ENCODE results near the gene PLEKHH3. TPM values are rescaled to one million over a fixed set of nuclear protein-coding genes. Genes with fewer than 3 reads are reported as not detected.

The PLEKHH3 gene
- total and polyA plus RNA-seq, 2 of the 4 experiments (the other 2 are of a cell fraction) = 2.9 to 10.5 TPM

DNA sequence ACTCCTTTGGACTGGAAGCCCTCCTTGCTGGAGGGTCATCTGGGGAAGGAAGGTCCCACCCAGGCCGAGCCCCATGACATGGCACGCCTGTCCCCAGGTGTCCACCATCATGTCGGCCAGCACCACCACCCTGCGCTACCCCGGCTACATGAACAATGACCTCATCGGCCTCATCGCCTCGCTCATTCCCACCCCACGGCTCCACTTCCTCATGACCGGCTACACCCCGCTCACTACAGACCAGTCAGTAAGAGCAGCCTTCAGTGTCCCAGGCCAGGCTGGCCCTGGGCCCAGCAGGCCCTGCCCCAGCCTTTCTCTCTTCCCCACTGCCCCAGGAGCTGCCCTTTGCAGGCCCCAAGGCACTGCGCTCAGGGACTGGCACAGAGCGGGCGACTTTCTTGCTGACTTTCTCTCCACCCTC lies 11.2 kb downstream of the PLEKHH3 start:
- Histone ChIP-seq H3K4me1 (ENCODE audit: control insufficient read depth, insufficient read depth, low read length) (peaks cover 13% of the 10 kb centered on the region), H3K36me3 (ENCODE audit: control insufficient read depth, insufficient read depth, low read length) (peaks cover 50% of the 10 kb centered on the region), H3K4me3 (ENCODE audit: insufficient read depth, low read depth, low read length) (no peak overlapping the region), H2AK9ac (replicated peaks; ENCODE audit: low read depth, low read length, poor library complexity) (no peak overlapping the region), H2BK5ac (ENCODE audit: low read depth, low read length, poor library complexity, severe bottlenecking) (no peak overlapping the region), H2BK15ac (ENCODE audit: low read depth, low read length) (no peak overlapping the region), H4K8ac (ENCODE audit: low read depth in 2 of 2, low read length in 2 of 2) (no peak overlapping the region), H3K79me1 (ENCODE audit: low read depth in 1 of 2, low read length in 2 of 2) (peaks cover 3 to 39% of the 10 kb centered on the region in 2 experiments; a peak in 2 of 4 replicates), H3K56ac (ENCODE audit: extremely low read depth, insufficient read depth, low read length) (no peak overlapping the region), H3K9ac (ENCODE audit: low read depth, low read length) (no peak overlapping the region), H3K18ac (ENCODE audit: low read depth, low read length) (no peak overlapping the region), H3K27ac (ENCODE audit: insufficient read depth, low read length) (no peak overlapping the region), H3K4ac (ENCODE audit: low read depth, low read length) (no peak overlapping the region), H3K9me1 (ENCODE audit: insufficient read depth, low read length) (peaks cover 19% of the 10 kb centered on the region), H3K27me3 (ENCODE audit: control insufficient read depth, insufficient read depth, low read length) (no peaks in the 10 kb centered on the region), H3K14ac (replicated peaks; ENCODE audit: low read depth, low read length) (no peak overlapping the region), H2AK5ac (ENCODE audit: low read depth, low read length) (no peak overlapping the region), H2AFZ (replicated peaks; ENCODE audit: low read length, poor library complexity) (no peak overlapping the region), H3K23ac (ENCODE audit: low read depth, low read length) (no peak overlapping the region), H4K20me1 (ENCODE audit: insufficient read depth, low read length) (peaks cover 16% of the 10 kb centered on the region), H4K91ac (ENCODE audit: insufficient read depth, low read depth, low read length) (no peak overlapping the region), H3K4me2 (ENCODE audit: low read depth, low read length) (no peak overlapping the region), H3K9me3 (ENCODE audit: control insufficient read depth, insufficient read depth, low read length) (no peaks in the 10 kb centered on the region), H4K5ac (ENCODE audit: low read depth, low read length) (no peak overlapping the region), H2BK20ac (ENCODE audit: low read depth, low read length) (no peak overlapping the region), H2BK120ac (ENCODE audit: low read depth, low read length) (no peak overlapping the region)
- ChIA-PET POLR2A (ENCODE audit: unreplicated experiment) (no interaction called here), CTCF (no interaction called here)
- DNase-seq = no peak
- intact Hi-C loops (cut with micrococcal nuclease) (no loop called here), dilution Hi-C loops (cut with HindIII; ENCODE audit: low sequenced_read_pairs, unreplicated experiment) (no loop called here), in situ Hi-C loops (cut with MboI; ENCODE audit: low sequenced_read_pairs) (no loop called here)
- no TSS peak for BruUV-seq (replicated peaks)
- WGBS, 2 experiments (ENCODE audit: extremely low coverage in 2 of 2, insufficient read length in 1 of 2) = 92% methylated on average over 2 of the region's 14 CpGs; no CpG with 5 or more reads in 1 of the 2 experiments
- TF ChIP-seq CHD1 (IDR thresholded peaks at IDR 0.05; ENCODE audit: low read depth, low read length) (no peak), FOS (IDR thresholded peaks at IDR 0.05; ENCODE audit: low read depth, low read length) (no peak), POLR2A (IDR thresholded peaks at IDR 0.05; ENCODE audit: low read depth, low read length) (no peak), NFE2L2 (IDR thresholded peaks at IDR 0.05; ENCODE audit: low read depth, low read length) (no peak)
- ATAC-seq (ENCODE audit: low read depth) = no peak
